HEK293 (cell line): ENCODE results near the gene NOSIP.

ENCODE experiments used
- KLF16 ChIP-seq: fragments of 450-650 bp; formaldehyde crosslinking; IDR thresholded peaks from 2 replicates; pipeline ENCODE4 v1.5.1; 2017; ENCODE audit warnings: missing biosample characterization, missing genetic modification characterization
- KLF9 ChIP-seq: fragments of 450-650 bp; formaldehyde crosslinking; IDR thresholded peaks from 2 replicates; pipeline ENCODE4 v1.5.1; 2016; ENCODE audit warnings: missing biosample characterization, missing genetic modification characterization, low read depth
- WT1 ChIP-seq: fragments of 450-650 bp; formaldehyde crosslinking; IDR thresholded peaks from 2 replicates; pipeline ENCODE4 v1.5.1; 2016; ENCODE audit warnings: missing biosample characterization, missing genetic modification characterization
- ZNF112 ChIP-seq: fragments of 450-650 bp; formaldehyde crosslinking; IDR thresholded peaks from 2 replicates; pipeline ENCODE4 v1.5.0; 2017; ENCODE audit warnings: missing biosample characterization, missing genetic modification characterization
- ZNF169 ChIP-seq: fragments of 450-650 bp; formaldehyde crosslinking; IDR thresholded peaks from 2 replicates; pipeline ENCODE4 v1.5.1; 2016; ENCODE audit warnings: missing biosample characterization, missing genetic modification characterization
- ZNF211 ChIP-seq: fragments of 450-650 bp; formaldehyde crosslinking; IDR thresholded peaks from 2 replicates; pipeline ENCODE4 v1.5.1; 2016; ENCODE audit warnings: low read depth, missing biosample characterization, missing genetic modification characterization
- ZNF214 ChIP-seq: fragments of 450-650 bp; formaldehyde crosslinking; IDR thresholded peaks from 2 replicates; pipeline ENCODE4 v1.5.1; 2017; ENCODE audit warnings: missing biosample characterization, mild to moderate bottlenecking, missing genetic modification characterization, borderline replicate concordance
- ZNF223 ChIP-seq: fragments of 450-650 bp; formaldehyde crosslinking; IDR thresholded peaks from 2 replicates; pipeline ENCODE4 v1.5.1; 2016; ENCODE audit warnings: missing biosample characterization, missing genetic modification characterization
- ZNF266 ChIP-seq: fragments of 450-650 bp; formaldehyde crosslinking; IDR thresholded peaks from 2 replicates; pipeline ENCODE4 v1.5.1; 2016; ENCODE audit warnings: missing biosample characterization, missing genetic modification characterization, low read depth
- ZNF341 ChIP-seq: fragments of 450-650 bp; formaldehyde crosslinking; IDR thresholded peaks from 2 replicates; pipeline ENCODE4; 2016; ENCODE audit warnings: low read depth, missing biosample characterization, missing genetic modification characterization
- ZNF366 ChIP-seq: fragments of 450-650 bp; formaldehyde crosslinking; conservative IDR thresholded peaks from 2 replicates; pipeline ENCODE4 v1.5.1; 2016; ENCODE audit warnings: missing biosample characterization, missing genetic modification characterization
- ZNF394 ChIP-seq: fragments of 450-650 bp; formaldehyde crosslinking; IDR thresholded peaks from 2 replicates; pipeline ENCODE4 v1.5.1; 2016; ENCODE audit warnings: missing biosample characterization, missing genetic modification characterization, mild to moderate bottlenecking, moderate library complexity, borderline replicate concordance
- ZNF48 ChIP-seq: fragments of 450-650 bp; formaldehyde crosslinking; IDR thresholded peaks from 2 replicates; pipeline ENCODE4 v1.5.1; 2016; ENCODE audit warnings: missing biosample characterization, missing genetic modification characterization
- ZNF510 ChIP-seq: fragments of 450-650 bp; formaldehyde crosslinking; IDR thresholded peaks from 2 replicates; pipeline ENCODE4 v1.5.1; 2018; ENCODE audit warnings: mild to moderate bottlenecking, missing genetic modification characterization, missing biosample characterization; ENCODE audit not compliant: insufficient replicate concordance
- ZNF558 ChIP-seq: fragments of 450-650 bp; formaldehyde crosslinking; IDR thresholded peaks from 2 replicates; pipeline ENCODE4 v1.5.1; 2016; ENCODE audit warnings: missing biosample characterization, missing genetic modification characterization
- ZNF585B ChIP-seq: fragments of 450-650 bp; formaldehyde crosslinking; IDR thresholded peaks from 2 replicates; pipeline ENCODE4 v1.5.1; 2016; ENCODE audit warnings: missing biosample characterization, missing genetic modification characterization
- ZNF610 ChIP-seq: fragments of 450-650 bp; formaldehyde crosslinking; IDR thresholded peaks from 2 replicates; pipeline ENCODE4 v1.5.1; 2016; ENCODE audit warnings: missing biosample characterization, missing genetic modification characterization, borderline replicate concordance
- ZNF701 ChIP-seq: fragments of 450-650 bp; formaldehyde crosslinking; IDR thresholded peaks from 2 replicates; pipeline ENCODE4 v1.5.1; 2016; ENCODE audit warnings: missing biosample characterization, missing genetic modification characterization
- ZNF747 ChIP-seq: fragments of 450-650 bp; formaldehyde crosslinking; IDR thresholded peaks from 2 replicates; pipeline ENCODE4 v1.5.1; 2016; ENCODE audit warnings: missing biosample characterization, missing genetic modification characterization
- ZNF76 ChIP-seq: fragments of 450-650 bp; formaldehyde crosslinking; IDR thresholded peaks from 2 replicates; pipeline ENCODE4; 2016; ENCODE audit warnings: low read depth, missing biosample characterization, missing genetic modification characterization, borderline replicate concordance
- ZNF837 ChIP-seq: fragments of 450-650 bp; formaldehyde crosslinking; IDR thresholded peaks from 2 replicates; pipeline ENCODE4 v1.5.1; 2016; ENCODE audit warnings: missing biosample characterization, missing genetic modification characterization
- TF ChIP-seq, protein P1 (sequence below): fragments of 450-650 bp; formaldehyde crosslinking; IDR thresholded peaks from 2 replicates; pipeline ENCODE4 v1.5.1; 2016; ENCODE audit warnings: missing biosample characterization, missing genetic modification characterization
- TF ChIP-seq, protein P2 (sequence below): fragments of 450-650 bp; formaldehyde crosslinking; conservative IDR thresholded peaks from 2 replicates; pipeline ENCODE4 v1.5.1; 2016; ENCODE audit warnings: low read depth, missing biosample characterization, missing genetic modification characterization
- TF ChIP-seq, protein P3 (sequence below): fragments of 450-650 bp; formaldehyde crosslinking; optimal IDR thresholded peaks from 2 replicates; pipeline ENCODE3; 2016; ENCODE audit warnings: missing biosample characterization, mild to moderate bottlenecking, missing genetic modification characterization
- TF ChIP-seq, protein P4 (sequence below): fragments of 450-650 bp; IDR thresholded peaks from 2 replicates; pipeline ENCODE4 v1.5.1; 2018; ENCODE audit warnings: missing biosample characterization, mild to moderate bottlenecking, missing genetic modification characterization
- TF ChIP-seq, protein P5 (sequence below): fragments of 450-650 bp; formaldehyde crosslinking; IDR thresholded peaks from 2 replicates; pipeline ENCODE4 v1.5.1; 2016; ENCODE audit warnings: missing biosample characterization, missing genetic modification characterization

The NOSIP gene

DNA sequence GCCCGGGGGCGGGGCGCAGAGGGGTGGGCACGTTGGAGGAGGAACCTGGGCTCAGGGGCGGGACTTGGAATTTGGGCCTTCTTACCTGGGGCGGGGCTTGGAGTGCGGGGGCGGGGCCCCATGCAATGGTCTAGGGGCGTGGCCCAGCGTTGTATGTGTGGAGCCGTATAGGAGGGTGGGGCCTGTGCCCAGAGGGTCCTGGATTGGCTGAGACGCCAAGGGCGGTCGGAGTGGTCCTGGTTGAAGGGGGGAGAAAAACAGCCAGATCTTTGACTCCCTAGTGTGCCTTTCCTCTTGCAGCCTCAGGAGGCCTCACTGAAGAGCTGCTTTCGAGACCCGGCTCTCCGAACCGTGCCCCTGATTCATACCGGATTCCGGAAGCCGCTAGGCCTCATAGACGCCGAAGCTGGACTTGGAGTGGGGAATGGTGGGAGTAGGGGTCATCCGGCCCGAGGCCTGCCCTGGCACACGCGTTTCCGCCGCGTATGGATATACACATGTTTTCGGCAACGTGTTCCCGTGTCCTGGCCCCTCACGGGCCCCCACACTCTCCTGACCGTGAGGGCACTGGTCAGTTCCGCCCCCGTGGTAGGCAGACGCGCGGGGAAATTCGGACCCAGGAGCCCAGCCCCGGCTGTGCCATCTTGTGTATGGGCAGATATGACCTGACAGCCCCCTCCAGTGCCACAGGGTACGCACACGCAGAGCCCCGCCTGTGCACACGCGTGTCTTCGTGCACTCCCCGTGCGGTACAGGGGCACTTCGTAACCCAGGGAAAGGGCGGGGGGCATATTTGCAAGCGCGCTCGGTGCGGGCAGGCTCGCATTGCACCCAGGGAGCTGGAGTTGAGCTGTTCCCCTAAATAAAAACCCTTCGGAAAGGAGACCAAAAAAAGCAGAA, 10.0 kb upstream of the NOSIP start (continued):
- no peak for TF ChIP-seq ZNF211 (tag by site-specific recombination)
- TF ChIP-seq ZNF341 (tag by site-specific recombination), result peak; percentile 87
- no peak for TF ChIP-seq ZNF701 (tag by site-specific recombination)
- TF ChIP-seq, protein P1, sequence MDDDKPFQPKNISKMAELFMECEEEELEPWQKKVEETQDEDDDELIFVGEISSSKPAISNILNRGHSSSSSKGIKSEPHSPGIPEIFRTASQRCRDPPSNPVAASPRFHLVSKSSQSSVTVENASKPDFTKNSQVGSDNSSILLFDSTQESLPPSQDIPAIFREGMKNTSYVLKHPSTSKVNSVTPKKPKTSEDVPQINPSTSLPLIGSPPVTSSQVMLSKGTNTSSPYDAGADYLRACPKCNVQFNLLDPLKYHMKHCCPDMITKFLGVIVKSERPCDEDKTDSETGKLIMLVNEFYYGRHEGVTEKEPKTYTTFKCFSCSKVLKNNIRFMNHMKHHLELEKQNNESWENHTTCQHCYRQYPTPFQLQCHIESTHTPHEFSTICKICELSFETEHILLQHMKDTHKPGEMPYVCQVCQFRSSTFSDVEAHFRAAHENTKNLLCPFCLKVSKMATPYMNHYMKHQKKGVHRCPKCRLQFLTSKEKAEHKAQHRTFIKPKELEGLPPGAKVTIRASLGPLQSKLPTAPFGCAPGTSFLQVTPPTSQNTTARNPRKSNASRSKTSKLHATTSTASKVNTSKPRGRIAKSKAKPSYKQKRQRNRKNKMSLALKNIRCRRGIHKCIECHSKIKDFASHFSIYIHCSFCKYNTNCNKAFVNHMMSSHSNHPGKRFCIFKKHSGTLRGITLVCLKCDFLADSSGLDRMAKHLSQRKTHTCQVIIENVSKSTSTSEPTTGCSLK (tag by site-specific recombination), result no peak
- no peak for TF ChIP-seq ZNF112 (tag by site-specific recombination)
- TF ChIP-seq, protein P2, sequence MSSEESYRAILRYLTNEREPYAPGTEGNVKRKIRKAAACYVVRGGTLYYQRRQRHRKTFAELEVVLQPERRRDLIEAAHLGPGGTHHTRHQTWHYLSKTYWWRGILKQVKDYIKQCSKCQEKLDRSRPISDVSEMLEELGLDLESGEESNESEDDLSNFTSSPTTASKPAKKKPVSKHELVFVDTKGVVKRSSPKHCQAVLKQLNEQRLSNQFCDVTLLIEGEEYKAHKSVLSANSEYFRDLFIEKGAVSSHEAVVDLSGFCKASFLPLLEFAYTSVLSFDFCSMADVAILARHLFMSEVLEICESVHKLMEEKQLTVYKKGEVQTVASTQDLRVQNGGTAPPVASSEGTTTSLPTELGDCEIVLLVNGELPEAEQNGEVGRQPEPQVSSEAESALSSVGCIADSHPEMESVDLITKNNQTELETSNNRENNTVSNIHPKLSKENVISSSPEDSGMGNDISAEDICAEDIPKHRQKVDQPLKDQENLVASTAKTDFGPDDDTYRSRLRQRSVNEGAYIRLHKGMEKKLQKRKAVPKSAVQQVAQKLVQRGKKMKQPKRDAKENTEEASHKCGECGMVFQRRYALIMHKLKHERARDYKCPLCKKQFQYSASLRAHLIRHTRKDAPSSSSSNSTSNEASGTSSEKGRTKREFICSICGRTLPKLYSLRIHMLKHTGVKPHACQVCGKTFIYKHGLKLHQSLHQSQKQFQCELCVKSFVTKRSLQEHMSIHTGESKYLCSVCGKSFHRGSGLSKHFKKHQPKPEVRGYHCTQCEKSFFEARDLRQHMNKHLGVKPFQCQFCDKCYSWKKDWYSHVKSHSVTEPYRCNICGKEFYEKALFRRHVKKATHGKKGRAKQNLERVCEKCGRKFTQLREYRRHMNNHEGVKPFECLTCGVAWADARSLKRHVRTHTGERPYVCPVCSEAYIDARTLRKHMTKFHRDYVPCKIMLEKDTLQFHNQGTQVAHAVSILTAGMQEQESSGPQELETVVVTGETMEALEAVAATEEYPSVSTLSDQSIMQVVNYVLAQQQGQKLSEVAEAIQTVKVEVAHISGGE, result peak; percentile 75
- TF ChIP-seq ZNF837 (tag by site-specific recombination), result 0 out of 2 replicates have a peak, but pooled peaks have one; percentile 54
- TF ChIP-seq ZNF747 (tag by site-specific recombination), result no peak
- no peak for TF ChIP-seq ZNF558 (tag by site-specific recombination)
- peak; percentile 88 for TF ChIP-seq KLF9 (tag by site-specific recombination)
- TF ChIP-seq ZNF223 (tag by site-specific recombination), result no peak
- TF ChIP-seq KLF16 (tag by site-specific recombination), result peak; percentile 51
- TF ChIP-seq ZNF510 (tag by site-specific recombination), result no peak
- no peak; the same call in 1 of the 2 replicates for TF ChIP-seq ZNF394 (tag by site-specific recombination)
- TF ChIP-seq ZNF169 (tag by site-specific recombination), result no peak
- TF ChIP-seq ZNF366 (tag by site-specific recombination), result peak; percentile 68
- no peak for TF ChIP-seq ZNF266 (tag by site-specific recombination)
- no peak for TF ChIP-seq ZNF48 (tag by site-specific recombination)
- TF ChIP-seq ZNF214, result no peak
- TF ChIP-seq, protein P3, sequence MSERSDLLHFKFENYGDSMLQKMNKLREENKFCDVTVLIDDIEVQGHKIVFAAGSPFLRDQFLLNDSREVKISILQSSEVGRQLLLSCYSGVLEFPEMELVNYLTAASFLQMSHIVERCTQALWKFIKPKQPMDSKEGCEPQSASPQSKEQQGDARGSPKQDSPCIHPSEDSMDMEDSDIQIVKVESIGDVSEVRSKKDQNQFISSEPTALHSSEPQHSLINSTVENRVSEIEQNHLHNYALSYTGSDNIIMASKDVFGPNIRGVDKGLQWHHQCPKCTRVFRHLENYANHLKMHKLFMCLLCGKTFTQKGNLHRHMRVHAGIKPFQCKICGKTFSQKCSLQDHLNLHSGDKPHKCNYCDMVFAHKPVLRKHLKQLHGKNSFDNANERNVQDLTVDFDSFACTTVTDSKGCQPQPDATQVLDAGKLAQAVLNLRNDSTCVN, result peak; percentile 84
- TF ChIP-seq, protein P4, sequence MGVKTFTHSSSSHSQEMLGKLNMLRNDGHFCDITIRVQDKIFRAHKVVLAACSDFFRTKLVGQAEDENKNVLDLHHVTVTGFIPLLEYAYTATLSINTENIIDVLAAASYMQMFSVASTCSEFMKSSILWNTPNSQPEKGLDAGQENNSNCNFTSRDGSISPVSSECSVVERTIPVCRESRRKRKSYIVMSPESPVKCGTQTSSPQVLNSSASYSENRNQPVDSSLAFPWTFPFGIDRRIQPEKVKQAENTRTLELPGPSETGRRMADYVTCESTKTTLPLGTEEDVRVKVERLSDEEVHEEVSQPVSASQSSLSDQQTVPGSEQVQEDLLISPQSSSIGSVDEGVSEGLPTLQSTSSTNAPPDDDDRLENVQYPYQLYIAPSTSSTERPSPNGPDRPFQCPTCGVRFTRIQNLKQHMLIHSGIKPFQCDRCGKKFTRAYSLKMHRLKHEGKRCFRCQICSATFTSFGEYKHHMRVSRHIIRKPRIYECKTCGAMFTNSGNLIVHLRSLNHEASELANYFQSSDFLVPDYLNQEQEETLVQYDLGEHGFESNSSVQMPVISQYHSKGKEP, result no peak
- no peak for TF ChIP-seq ZNF585B (tag by site-specific recombination)
- TF ChIP-seq ZNF76 (tag by site-specific recombination), result peak; percentile 80
- TF ChIP-seq, protein P5, sequence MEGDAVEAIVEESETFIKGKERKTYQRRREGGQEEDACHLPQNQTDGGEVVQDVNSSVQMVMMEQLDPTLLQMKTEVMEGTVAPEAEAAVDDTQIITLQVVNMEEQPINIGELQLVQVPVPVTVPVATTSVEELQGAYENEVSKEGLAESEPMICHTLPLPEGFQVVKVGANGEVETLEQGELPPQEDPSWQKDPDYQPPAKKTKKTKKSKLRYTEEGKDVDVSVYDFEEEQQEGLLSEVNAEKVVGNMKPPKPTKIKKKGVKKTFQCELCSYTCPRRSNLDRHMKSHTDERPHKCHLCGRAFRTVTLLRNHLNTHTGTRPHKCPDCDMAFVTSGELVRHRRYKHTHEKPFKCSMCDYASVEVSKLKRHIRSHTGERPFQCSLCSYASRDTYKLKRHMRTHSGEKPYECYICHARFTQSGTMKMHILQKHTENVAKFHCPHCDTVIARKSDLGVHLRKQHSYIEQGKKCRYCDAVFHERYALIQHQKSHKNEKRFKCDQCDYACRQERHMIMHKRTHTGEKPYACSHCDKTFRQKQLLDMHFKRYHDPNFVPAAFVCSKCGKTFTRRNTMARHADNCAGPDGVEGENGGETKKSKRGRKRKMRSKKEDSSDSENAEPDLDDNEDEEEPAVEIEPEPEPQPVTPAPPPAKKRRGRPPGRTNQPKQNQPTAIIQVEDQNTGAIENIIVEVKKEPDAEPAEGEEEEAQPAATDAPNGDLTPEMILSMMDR (tag by site-specific recombination), result no peak; the same call in none of the 2 replicates
- TF ChIP-seq WT1 (tag by site-specific recombination), result peak; percentile 22; the same call in 1 of the 2 replicates
- TF ChIP-seq ZNF610, result 0 out of 2 replicates have a peak, but pooled peaks have one; percentile 16
